22Rv1 (cell line): ENCODE results near the gene HORMAD1.
"Not testable (repeated sequence)": the region's sequence is repeated elsewhere in the genome, so short reads cannot be mapped to it uniquely, and the experiment has no call there.

Experiments
- H3K27ac ChIP-seq: fragments of 450-650 bp; 2 replicates; pipeline ENCODE4 v1.5.1; 2017
- CTCF ChIP-seq: fragments of 450-650 bp; IDR thresholded peaks from 2 replicates; pipeline ENCODE4 v1.5.1; 2017; ENCODE audit warnings: mild to moderate bottlenecking
- ZFX ChIP-seq: fragments of 450-650 bp; IDR thresholded peaks from 2 replicates; pipeline ENCODE4 v1.6.1; 2017; ENCODE audit warnings: antibody characterized with exemption, borderline replicate concordance

Gene HORMAD1

DNA sequence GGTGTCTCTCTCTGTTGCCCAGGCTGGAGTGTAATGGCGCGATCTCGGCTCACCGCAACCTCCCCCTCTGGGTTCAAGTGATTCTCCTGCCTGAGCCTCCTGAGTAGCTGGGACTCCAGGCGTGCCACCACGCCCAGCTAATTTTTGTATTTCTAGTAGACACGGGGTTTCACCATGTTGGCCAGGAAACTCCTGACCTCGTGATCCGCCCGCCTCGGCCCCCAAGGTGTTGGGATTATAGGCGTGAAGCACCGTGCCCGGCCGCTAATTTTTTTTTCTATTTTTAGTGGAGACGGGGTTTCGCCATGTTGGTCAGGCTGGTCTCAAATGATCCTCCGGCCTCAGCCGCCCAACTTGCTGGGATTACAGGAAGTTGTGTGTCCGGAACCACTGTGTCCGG is 597 bp downstream of the HORMAD1 start:
- no peak for TF ChIP-seq ZFX
- TF ChIP-seq CTCF: no peak
- no peak overlapping the region for H3K27ac ChIP-seq

DNA sequence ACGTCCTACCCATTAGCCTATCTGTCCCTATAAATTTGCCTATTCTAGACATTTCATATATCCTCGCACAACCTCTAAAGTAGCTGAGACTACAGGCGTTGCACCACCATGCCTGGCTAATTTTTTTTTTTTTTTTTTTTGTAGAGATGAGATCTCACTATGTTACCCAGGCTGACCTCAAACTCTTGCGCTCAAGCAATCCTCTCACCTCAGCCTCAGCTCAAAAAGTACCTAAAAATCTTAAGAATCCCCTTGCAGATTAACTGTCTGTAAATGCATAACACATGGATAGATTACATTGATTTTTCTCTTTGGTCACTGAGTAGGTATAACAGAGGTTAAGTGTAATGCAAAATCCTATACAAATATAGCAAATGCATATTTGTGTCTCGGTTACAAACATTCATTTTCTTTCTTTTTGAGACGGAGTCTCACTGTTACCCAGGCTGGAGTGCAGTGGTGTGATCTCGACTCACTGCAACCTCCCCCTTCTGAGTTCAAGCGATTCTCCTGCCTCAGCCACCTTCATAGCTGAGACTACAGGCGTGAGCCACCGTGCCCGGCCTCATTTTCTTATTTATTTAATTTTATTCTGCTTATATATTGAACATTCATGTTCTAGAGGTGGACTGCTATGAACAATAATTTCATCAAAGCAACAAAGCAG is 2.3 kb downstream of the HORMAD1 start:
- H3K27ac ChIP-seq: no peak overlapping the region
- TF ChIP-seq ZFX (no peak), CTCF (no peak)

DNA sequence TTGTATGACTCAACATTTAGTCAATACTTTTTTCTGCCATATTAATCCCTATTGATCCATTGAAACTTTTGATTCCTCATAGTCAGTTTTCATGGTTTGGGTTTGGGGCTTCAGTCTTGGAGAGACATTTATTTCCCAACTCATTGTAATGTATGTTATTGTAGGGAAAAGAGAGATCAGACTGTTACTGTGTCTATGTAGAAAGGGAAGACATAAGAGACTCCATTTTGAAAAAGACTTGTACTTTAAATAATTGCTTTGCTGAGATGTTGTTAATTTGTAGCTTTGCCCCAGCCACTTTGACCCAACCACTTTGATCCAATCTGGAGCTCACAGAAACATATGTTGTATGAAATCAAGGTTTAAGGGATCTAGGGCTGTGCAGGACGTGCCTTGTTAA is 11.7 kb downstream of the HORMAD1 start:
- H3K27ac ChIP-seq: not testable (repeated sequence)

- no peak for TF ChIP-seq ZFX
- H3K27ac ChIP-seq: no peak overlapping the region
Measured at GRCh38 chr1:150708595-150708994, 12.1 kb downstream of the HORMAD1 start.

DNA sequence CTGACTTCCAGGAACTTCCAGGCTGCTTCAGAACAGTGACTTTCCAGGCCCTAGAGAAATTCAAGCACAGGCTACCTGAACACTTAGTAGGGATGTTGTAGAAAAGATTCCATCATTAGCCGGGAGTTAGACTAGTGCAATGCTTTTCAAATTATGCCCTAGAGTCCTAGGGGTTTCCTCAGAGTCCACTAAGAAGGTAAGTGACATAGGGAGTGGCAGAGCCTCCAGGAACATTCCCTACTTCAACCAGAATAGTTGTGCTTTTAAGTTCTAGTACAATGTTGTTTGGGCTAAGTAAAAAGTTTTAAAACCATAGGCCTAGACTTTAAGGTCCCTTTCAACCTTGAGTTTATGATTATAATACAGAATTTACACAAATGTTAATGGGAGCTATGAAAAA is 14.6 kb downstream of the HORMAD1 start:
- TF ChIP-seq CTCF: no peak
- TF ChIP-seq ZFX: no peak

GRCh38 chr1:150703427-150703826 is 17.3 kb downstream of the HORMAD1 start:
- TF ChIP-seq CTCF (no peak), ZFX (no peak)
- no peak overlapping the region for H3K27ac ChIP-seq

More for the DNA sequence above, 14.6 kb downstream of the HORMAD1 start:
- H3K27ac ChIP-seq: no peak overlapping the region

DNA sequence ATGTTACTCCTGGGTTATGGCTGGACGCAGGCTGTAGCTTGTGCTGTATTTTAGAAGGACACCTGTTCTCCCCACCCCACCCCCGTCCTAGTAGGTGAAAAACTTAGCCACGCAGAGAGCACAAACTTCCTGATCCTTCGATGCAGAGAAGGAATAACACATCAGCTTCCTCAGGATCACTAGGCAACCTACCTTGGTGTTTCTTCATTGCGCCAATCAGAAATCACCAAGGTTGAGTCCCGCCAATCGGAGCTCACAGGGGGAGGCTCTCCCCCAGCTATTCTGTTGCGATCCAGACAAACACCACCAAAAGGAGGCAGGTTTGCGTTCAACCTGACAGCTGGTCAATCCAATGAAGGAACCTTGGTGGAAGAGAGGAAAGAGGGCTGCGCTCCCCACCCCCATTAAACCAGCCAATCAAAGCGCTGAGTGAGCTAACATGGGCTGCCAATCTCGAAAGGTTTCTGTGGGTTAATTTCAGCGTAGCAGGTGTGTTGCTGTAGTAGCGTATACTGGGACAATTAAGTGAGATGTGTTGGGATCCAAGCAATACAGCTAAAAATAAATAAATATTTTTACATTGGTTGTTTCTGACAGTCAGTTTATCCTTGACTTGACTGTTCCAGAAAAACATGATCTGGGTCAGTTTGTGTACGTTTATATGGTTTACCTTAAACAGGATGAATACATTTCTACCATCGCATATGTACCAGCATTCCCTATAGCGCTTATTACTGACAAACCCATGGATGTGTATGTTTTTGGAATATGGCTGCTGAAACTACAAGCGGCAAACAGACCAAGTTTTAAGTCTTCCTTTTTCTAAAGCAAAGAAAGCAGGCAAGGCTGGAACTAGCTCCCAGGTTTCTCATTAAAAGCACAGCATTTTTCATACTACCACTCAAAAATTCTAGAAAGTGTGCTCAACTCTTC is 23.4 kb downstream of the HORMAD1 start, which contains the start of gene GOLPH3L:
TSS of gene GOLPH3L (minus strand) at position 160 of the 933 bp plus-strand sequence. CDS start 2,316 bp downstream, outside the sequence.
- H3K27ac ChIP-seq: peak within 1 kb of the TSS; percentile 77
- TF ChIP-seq ZFX (no peak), CTCF (no peak)

- H3K27ac ChIP-seq: peak overlapping the region; percentile 77
- TF ChIP-seq ZFX (no peak), CTCF (no peak)
Measured at GRCh38 chr1:150696590-150696989, 24.1 kb downstream of the HORMAD1 start.
